Ishikawa (cell line): ENCODE measurements around the gene WWC1.

Experiments used
- CEBPB ChIP-seq: IDR thresholded peaks from 2 replicates; pipeline ENCODE4 v1.6.1; 2012
- CREB1 ChIP-seq: IDR thresholded peaks from 2 replicates; pipeline ENCODE4 v1.6.1; 2012; ENCODE audit warnings: low read depth
- EP300 ChIP-seq: IDR thresholded peaks from 2 replicates; pipeline ENCODE4 v1.6.1; 2012; ENCODE audit warnings: borderline replicate concordance
- NFIC ChIP-seq: IDR thresholded peaks from 2 replicates; pipeline ENCODE4 v1.6.1; 2012
- RAD21 ChIP-seq: IDR thresholded peaks from 2 replicates; pipeline ENCODE4 v1.6.1; 2012; ENCODE audit warnings: low read depth
- TCF12 ChIP-seq: IDR thresholded peaks from 2 replicates; pipeline ENCODE4 v1.6.1; 2012; ENCODE audit warnings: low read depth

DNA sequence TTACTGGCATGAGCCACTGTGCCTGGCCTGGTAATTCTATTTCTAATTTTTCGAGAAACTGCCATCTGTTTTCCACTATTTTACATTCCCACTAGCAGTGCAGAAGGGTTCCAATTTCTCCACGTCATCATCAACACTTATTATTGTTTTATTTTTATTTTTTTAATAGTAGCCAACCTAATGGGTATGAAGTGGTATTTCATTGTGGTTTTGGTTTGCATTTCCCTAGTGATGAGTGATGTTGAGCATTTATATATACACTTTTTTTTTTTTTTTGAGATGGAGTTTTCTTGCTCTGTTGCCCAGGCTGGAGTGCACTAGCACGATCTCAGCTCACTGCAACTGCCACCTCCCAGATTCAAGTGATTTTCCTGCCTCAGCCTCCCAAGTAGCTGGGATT is 28.3 kb downstream of the WWC1 start:
- no peak for TF ChIP-seq CEBPB
- no peak for TF ChIP-seq EP300
- TF ChIP-seq CREB1 = no peak
- no peak for TF ChIP-seq TCF12
- TF ChIP-seq NFIC = no peak
- no peak for TF ChIP-seq RAD21
